Body of pancreas (tissue), 4 donors: ENCODE measurements around the gene MLEC.

Experiments
- CTCF ChIP-seq, 7 experiments: fragments of 450-650 bp in 4 of 7; fragments of 200-600 bp in 3 of 7; sonication (generic) in 3 of 7; IDR thresholded peaks; one replicate each; pipeline ENCODE4 v1.5.1; 2016 to 2019; ENCODE audit warnings: antibody characterized with exemption in 7 of 7
- POLR2A ChIP-seq, 3 donors: fragments of 450-650 bp; IDR thresholded peaks; one replicate each; pipeline ENCODE4 v1.6.1; 2016; ENCODE audit warnings: antibody characterized with exemption in 3 of 3, mild to moderate bottlenecking in 2 of 3

DNA sequence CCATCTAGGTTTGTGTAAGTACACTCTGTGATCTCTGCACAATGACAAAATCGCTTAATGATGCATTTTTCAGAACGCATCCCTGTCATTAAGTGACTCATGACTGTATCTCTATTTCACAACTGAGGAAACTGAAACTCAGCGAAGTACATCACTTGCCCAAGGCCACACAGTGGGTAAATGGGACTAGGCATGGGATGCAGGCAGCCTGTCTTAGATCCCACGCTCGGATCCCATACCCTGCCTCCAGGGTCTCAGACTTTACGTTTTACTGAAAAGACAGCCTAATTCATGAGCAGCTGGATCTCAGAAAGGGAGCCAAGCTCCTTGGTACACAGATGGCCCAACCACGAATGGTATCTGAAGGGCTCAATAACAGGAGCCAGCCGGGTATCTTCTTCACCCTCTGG lies 2.4 kb upstream of the MLEC start:
- no peak for TF ChIP-seq POLR2A (IDR thresholded peaks at IDR 0.05)
- TF ChIP-seq CTCF (IDR thresholded peaks at IDR 0.05), result no peak
